Natural killer cell treated with Interleukin-12 subunit alpha and Interleukin-12 subunit beta and Interleukin-15 and Interleukin-18, amount 100 ng/mL, for 72 hours (primary cell): ENCODE results near the gene ZDHHC7. TPM values are rescaled to one million over a fixed set of nuclear protein-coding genes. Genes with fewer than 3 reads are reported as not detected.
"Not testable (repeated sequence)": the region's sequence is repeated elsewhere in the genome, so short reads cannot be mapped to it uniquely, and the experiment has no call there.

ENCODE experiments used
- ATAC-seq, 2 donors: fragments of 150-1000 bp; cut with Tn5 transposase in 1 of 2; sonication (Bioruptor Pico), chemical (Tn5 transposase) in 1 of 2; 2 replicates each; pipeline ENCODE4 v1.10.0; 2021
- DNase-seq: peaks from one replicate; pipeline ENCODE4 v3.0.0; 2022; ENCODE audit warnings: low spot score
- H3K27ac Mint-ChIP-seq, 2 donors: 1 replicate in 1 of 2; 2 replicates in 1 of 2; pipeline ENCODE4 v1.8.0; 2022; ENCODE audit warnings: mixed read lengths in 2 of 2, mild to moderate bottlenecking in 1 of 2, moderate library complexity in 1 of 2
- H3K27me3 Mint-ChIP-seq, 2 donors: 1 replicate in 1 of 2; 2 replicates in 1 of 2; pipeline ENCODE4 v1.8.0; 2022; ENCODE audit warnings: mixed read lengths in 2 of 2
- H3K36me3 Mint-ChIP-seq: one replicate; pipeline ENCODE4 v1.8.0; 2022; ENCODE audit warnings: mixed read lengths
- H3K4me1 Mint-ChIP-seq, 2 donors: 1 replicate in 1 of 2; 2 replicates in 1 of 2; pipeline ENCODE4 v1.8.0; 2022; ENCODE audit warnings: low read depth in 2 of 2, mixed read lengths in 2 of 2, mild to moderate bottlenecking in 1 of 2
- H3K4me3 Mint-ChIP-seq: one replicate; pipeline ENCODE4 v1.8.0; 2022; ENCODE audit warnings: mixed read lengths
- H3K9me3 Mint-ChIP-seq: 2 replicates; pipeline ENCODE4 v1.8.0; 2022; ENCODE audit warnings: mixed read lengths
- total RNA-seq, 2 donors: library from RNA; stranded (reverse); gene quantifications; one replicate each; pipeline ENCODE4 v1.2.3, GENCODE V29; 2022

The ZDHHC7 gene
- total RNA-seq, 2 donors from 2014 or later: 28.5 to 43.9 TPM

DNA sequence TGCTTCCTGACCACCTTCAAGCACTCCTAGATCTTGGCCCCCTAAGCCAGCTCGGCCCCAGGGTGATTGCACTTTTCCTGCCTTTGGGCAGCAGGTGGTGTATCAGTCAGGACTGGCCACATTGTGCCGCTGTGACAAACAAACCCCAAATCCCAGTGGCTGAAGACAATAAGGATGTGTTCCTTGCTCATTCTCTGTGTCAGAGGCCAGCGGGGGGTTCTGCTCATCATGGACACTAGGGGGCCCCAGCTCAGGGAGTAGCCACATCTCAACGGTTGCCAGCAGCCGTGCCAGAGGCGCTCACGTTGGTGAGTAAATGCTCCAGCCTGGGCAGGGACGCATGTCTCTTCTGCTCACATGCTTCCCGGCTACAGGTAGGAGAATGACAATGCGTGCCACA is 60.4 kb downstream of the ZDHHC7 start:
- DNase-seq (no peak), ATAC-seq (peak in 1 of 2 donors; percentile 46)
- no peak overlapping the region for H3K4me3 Mint-ChIP-seq
- H3K9me3 Mint-ChIP-seq: no peaks in the 10 kb centered on the region
- no peaks in the 10 kb centered on the region for H3K36me3 Mint-ChIP-seq
- H3K27ac Mint-ChIP-seq: no peak overlapping the region
- H3K27me3 Mint-ChIP-seq: peaks cover 0 to 5% of the 10 kb centered on the region in 2 donors
- peaks cover 3 to 5% of the 10 kb centered on the region in 2 donors for H3K4me1 Mint-ChIP-seq

DNA sequence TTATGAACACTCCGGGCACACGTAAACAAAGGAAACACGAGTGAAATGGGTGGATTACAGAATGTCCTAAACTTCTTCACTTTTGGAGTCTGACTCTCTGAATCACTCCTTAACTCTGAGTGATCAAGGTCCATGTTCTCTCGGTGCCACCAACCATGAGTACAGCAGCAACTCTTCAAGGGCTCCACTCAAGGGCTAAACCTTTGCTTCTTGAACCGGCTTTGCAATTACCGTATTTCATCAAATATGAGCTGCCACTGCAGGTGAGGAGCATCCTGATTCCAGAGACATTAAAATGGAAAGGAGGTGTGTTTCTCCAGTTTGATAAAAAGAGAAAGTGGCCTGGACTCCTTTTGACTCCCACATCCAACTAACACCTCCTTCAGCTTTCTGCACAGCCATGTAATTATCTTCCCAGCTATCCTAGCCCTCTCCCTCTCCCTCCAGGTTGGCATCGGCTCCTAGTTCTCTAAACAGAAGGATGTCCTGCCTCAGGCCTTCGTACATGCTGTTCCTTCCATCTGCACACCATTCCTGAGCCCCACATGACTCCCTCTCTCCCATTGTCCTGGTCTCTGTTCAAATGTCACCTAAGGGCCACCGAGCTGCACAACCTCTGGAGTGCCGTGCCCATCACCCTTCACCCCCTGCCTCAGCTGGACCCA is 61.4 kb downstream of the ZDHHC7 start:
- no peak overlapping the region for H3K4me3 Mint-ChIP-seq
- DNase-seq (no peak), ATAC-seq (no peak)
- H3K9me3 Mint-ChIP-seq: no peaks in the 10 kb centered on the region
- no peak overlapping the region for H3K27ac Mint-ChIP-seq
- H3K4me1 Mint-ChIP-seq: peaks cover 3 to 5% of the 10 kb centered on the region in 2 donors
- no peaks in the 10 kb centered on the region for H3K36me3 Mint-ChIP-seq
- H3K27me3 Mint-ChIP-seq: peaks cover under 1 to 7% of the 10 kb centered on the region in 2 donors

DNA sequence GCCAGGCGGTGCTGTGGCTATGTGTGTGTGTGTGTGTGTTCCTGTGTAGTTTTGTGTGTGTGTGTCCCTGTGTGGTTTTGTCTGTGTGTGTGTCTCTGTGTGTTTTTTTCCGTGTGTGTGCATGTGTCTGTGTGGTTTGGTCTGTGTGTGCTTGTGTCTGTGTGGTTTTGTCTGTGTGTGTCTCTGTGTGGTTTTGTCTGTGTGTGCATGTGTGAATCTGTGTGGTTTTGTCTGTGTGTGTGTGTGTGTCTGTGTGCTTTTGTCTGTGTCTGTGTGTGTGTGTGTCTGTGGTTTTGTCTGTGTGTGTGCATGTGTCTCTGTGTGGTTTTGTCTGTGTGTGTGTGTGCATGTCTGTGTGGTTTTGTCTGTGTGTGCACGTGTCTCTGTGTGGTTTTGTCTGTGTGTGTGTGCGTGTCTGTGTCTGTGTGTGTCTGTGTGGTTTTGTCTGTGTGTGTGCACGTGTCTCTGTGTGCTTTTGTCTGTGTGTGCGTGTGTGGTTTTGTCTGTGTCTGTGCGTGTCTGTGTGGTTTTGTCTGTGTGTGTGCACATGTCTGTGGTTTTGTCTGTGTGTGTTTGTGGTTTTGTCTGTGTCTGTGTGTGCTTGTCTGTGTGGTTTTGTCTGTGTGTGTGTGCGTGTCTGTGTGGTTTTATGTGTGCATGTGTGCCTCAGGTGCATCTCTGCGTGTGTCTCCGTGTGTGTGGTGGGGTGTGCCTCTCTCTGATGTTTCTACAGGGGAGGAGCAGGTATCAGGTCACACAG is 62.3 kb downstream of the ZDHHC7 start:
- H3K4me3 Mint-ChIP-seq: no peak overlapping the region
- ATAC-seq (no peak), DNase-seq (no peak)
- H3K9me3 Mint-ChIP-seq: no peaks in the 10 kb centered on the region
- H3K36me3 Mint-ChIP-seq: no peaks in the 10 kb centered on the region
- H3K4me1 Mint-ChIP-seq: peaks cover 3 to 5% of the 10 kb centered on the region in 2 donors
- H3K27ac Mint-ChIP-seq: no peak overlapping the region
- H3K27me3 Mint-ChIP-seq: peaks cover 9 to 14% of the 10 kb centered on the region in 2 donors

DNA sequence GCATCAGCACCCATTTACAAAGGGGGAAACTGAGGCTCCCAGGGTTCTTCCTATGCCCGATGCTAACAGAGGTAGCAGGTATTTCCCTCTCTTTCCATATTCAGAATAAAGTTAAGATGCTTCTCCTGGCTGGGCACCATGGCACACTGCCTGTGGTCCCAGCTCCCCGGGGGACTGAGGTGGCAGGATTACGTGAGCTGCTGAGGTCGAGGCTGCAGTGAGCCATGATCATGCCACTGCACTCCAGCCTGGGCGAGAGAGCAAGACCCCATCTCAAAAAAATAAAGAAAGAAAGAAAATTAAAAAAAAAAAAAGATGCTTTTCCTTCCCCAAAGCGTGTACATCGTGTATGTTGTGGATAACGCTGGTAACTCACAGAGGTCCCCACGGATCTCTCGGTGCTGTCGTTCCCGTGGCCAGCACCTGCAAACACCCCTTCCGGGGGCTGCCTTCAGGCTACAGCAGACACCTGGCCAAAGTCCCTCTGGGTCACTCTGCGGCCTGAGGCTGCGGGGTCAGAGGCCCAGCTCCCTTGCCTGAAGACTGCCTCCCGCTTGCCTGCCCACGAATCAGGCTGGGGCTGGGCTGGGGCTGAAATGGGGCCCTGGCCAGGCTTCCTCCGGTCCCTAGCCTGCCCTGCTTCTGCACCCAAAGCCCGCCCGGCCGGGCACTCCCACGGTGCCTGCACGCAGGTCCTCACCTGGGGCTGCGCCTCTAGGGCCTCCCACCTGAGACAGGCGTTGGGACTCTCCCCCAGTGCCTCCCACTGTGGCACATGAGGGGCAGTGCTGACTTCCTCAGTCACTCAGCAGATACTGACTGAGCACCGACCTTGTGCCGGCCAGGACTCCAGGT is 63.1 kb downstream of the ZDHHC7 start:
- Mint-ChIP-seq H3K27me3 (peaks cover 12% of the 10 kb centered on the region in 2 donors), H3K36me3 (no peaks in the 10 kb centered on the region), H3K4me3 (no peak overlapping the region), H3K4me1 (peaks cover 3 to 5% of the 10 kb centered on the region in 2 donors), H3K27ac (no peak overlapping the region), H3K9me3 (no peaks in the 10 kb centered on the region)
- DNase-seq (no peak), ATAC-seq (peak in 1 of 2 donors; percentile 38)

DNA sequence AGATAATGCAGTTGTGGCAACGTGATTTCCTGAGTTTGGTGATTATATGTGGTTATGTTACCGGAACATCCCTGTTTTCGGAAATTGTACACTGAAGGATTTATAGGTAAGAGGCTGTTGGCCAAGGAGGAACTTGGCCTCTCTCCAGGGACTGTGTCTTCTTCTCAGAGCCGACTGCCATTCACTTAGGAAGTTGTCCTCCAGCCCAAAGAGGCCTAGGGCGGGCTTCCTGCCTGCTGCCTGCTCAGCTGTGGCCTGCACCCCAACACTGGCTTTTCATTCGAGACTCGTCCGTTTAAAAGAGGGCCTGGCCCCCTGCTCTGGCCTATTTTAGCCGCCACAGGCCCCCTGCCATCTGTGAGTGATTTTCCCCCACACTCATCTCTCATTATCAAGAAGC is 64.3 kb downstream of the ZDHHC7 start:
- ATAC-seq: no peak
- H3K9me3 Mint-ChIP-seq: no peaks in the 10 kb centered on the region
- no peak overlapping the region for H3K4me3 Mint-ChIP-seq
- DNase-seq: no peak
- no peaks in the 10 kb centered on the region for H3K36me3 Mint-ChIP-seq
- no peak overlapping the region for H3K27ac Mint-ChIP-seq
- peaks cover 15 to 22% of the 10 kb centered on the region in 2 donors for H3K27me3 Mint-ChIP-seq
- peaks cover under 1 to 3% of the 10 kb centered on the region in 2 donors for H3K4me1 Mint-ChIP-seq

GRCh38 chr16:84943620-84944019 is 67.7 kb downstream of the ZDHHC7 start:
- DNase-seq (no peak), ATAC-seq (no peak)
- Mint-ChIP-seq H3K9me3 (no peaks in the 10 kb centered on the region), H3K36me3 (no peaks in the 10 kb centered on the region), H3K4me3 (no peak overlapping the region), H3K4me1 (no peaks in the 10 kb centered on the region), H3K27ac (no peak overlapping the region), H3K27me3 (peaks cover 15 to 27% of the 10 kb centered on the region in 2 donors)

- H3K4me1 Mint-ChIP-seq: no peaks in the 10 kb centered on the region
- no peak for ATAC-seq
- H3K36me3 Mint-ChIP-seq: no peaks in the 10 kb centered on the region
- peaks cover 15 to 27% of the 10 kb centered on the region in 2 donors for H3K27me3 Mint-ChIP-seq
- H3K9me3 Mint-ChIP-seq: no peaks in the 10 kb centered on the region
- no peak overlapping the region for H3K4me3 Mint-ChIP-seq
- no peak overlapping the region for H3K27ac Mint-ChIP-seq
- no peak for DNase-seq
Observed at GRCh38 chr16:84942786-84943185, 68.5 kb downstream of the ZDHHC7 start.

DNA sequence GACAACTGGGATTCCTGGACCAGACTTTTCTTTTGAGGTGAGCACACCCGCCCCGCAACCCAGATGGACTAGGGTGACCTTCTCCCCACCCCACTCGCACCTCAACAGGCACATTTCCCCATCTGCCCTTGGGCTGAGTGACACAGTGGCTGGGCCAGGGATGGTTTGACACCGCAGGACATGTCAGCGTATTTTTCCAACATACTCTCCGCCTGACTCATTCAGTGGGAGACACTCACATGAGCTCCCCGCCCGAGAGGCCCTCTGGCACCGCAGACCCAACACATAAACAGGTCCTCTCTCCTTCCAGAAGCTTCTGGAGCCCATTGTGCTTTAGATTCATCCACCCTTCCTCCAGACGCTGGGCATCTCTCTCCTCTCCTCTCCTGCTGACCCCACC is 69.4 kb downstream of the ZDHHC7 start:
- DNase-seq (no peak), ATAC-seq (no peak)
- no peaks in the 10 kb centered on the region for H3K4me1 Mint-ChIP-seq
- no peaks in the 10 kb centered on the region for H3K36me3 Mint-ChIP-seq
- no peak overlapping the region for H3K4me3 Mint-ChIP-seq
- H3K27me3 Mint-ChIP-seq: peaks cover 18 to 27% of the 10 kb centered on the region in 2 donors
- no peak overlapping the region for H3K27ac Mint-ChIP-seq
- H3K9me3 Mint-ChIP-seq: no peaks in the 10 kb centered on the region

GRCh38 chr16:84940670-84941551 is 70.4 kb downstream of the ZDHHC7 start:
- no peaks in the 10 kb centered on the region for H3K9me3 Mint-ChIP-seq
- DNase-seq (no peak), ATAC-seq (peak in 1 of 2 donors; percentile 46)
- H3K36me3 Mint-ChIP-seq: no peaks in the 10 kb centered on the region
- H3K4me3 Mint-ChIP-seq: no peak overlapping the region
- H3K27me3 Mint-ChIP-seq: peaks cover 18 to 27% of the 10 kb centered on the region in 2 donors
- no peaks in the 10 kb centered on the region for H3K4me1 Mint-ChIP-seq
- H3K27ac Mint-ChIP-seq: no peak overlapping the region

DNA sequence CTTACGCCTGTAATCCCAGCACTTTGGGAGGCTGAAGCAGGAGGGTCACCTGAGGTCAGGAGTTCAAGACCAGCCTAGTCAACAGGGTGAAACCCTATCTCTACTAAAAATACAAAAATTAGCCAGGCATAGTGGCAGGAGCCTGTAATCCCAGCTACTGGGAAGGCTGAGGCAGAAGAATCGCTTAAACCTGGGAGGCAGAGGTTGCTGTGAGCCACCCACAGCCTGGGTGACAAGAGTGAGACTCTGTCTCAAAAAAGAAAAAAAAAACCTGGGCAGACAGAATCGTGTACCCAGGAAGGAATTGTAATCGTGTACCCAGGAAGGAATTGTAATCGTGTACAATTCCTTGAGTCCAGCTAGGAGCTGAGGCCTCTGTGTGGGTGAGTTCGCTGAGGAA is 72.7 kb downstream of the ZDHHC7 start:
- not testable (repeated sequence) for ATAC-seq, H3K9me3 Mint-ChIP-seq, H3K36me3 Mint-ChIP-seq, DNase-seq, H3K27ac Mint-ChIP-seq, H3K4me3 Mint-ChIP-seq, H3K4me1 Mint-ChIP-seq
- peaks cover 8 to 15% of the 10 kb centered on the region in 2 donors for H3K27me3 Mint-ChIP-seq

DNA sequence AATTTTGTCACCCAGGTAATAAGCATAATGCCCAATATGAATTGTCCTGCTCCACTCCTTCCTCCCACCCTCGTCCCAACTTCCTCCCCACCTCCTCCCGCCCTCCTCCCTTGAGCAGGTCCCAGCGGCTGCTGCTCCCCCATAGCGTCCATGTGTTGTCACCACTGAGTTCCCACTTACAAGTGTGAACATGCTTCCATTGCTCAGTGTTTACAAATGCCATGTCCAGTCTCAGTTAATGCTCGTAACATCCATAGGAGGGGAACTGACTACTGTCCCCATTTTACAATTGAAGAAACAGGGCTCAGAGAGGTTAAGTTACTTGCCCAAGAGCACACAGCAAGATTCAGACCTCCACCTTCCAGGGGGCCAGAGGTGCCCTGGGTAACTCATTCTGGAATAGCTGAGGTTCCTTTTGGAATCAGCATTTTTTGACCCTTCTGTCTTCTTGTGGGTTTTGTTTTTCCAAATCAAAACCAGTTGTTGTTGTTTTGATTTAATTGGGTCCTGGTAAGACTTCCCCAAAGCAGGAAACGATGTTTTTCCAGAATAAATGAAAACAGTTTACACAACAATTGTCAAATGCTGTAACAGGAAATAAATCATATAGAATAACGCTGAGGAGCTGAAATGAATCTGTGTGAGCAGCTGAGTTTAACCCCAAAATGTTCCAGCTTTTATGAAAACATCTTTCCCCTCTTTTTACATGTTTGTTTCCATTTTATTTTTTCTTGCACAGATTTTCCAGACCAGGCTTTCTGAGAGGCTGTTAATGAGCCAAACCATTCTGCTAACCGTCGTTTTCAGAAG is 73.9 kb downstream of the ZDHHC7 start:
- Mint-ChIP-seq H3K9me3 (no peaks in the 10 kb centered on the region), H3K27me3 (peaks cover 8 to 9% of the 10 kb centered on the region in 2 donors), H3K27ac (no peak overlapping the region), H3K36me3 (no peaks in the 10 kb centered on the region), H3K4me1 (no peaks in the 10 kb centered on the region), H3K4me3 (no peak overlapping the region)
- DNase-seq: no peak
- no peak for ATAC-seq

DNA sequence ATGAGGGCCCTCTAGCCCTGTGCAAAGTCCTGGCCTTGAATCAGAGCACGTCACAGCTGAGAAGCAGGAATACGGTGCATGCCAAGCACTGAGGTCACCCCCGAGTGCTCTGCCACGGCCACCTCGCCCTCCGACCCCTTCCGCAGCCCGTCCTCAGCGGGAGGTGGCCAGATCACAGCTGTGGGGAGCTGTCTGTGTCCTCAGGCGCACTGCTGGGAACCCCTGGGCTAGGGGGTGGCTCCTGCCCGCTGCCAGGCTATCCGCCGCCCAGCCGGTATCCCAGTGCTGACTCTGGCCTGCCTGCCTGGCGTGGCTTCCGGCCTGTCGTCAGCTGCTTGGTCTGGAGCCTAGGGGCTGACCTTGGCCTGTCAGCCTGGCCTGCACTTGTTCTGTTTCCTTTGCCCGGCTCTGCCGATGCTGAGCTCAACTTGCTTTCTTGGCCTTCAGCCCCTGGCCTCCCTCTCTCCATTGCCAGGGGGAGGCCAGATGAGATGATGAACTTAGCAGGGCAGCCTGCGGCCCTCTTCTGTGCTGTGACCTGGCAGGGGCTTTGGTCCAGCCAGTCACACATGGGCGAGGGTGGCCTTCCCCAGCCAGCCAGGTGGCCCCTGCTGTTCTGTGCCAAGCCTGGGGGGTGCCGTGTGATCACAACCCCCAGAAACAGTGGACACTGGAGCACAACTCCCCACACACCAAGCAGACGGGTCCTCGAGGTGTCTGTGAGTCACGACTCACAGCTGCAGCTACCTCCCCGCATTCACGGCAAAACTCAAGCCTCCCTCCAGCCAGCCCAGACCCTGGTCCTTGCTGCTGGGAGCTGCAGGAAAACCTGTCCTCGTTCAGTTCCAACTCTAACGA is 77.3 kb downstream of the ZDHHC7 start:
- ATAC-seq (no peak), DNase-seq (no peak)
- no peak overlapping the region for H3K4me3 Mint-ChIP-seq
- H3K9me3 Mint-ChIP-seq: no peaks in the 10 kb centered on the region
- peaks cover 0 to 2% of the 10 kb centered on the region in 2 donors for H3K27me3 Mint-ChIP-seq
- no peak overlapping the region for H3K27ac Mint-ChIP-seq
- H3K36me3 Mint-ChIP-seq: no peaks in the 10 kb centered on the region
- H3K4me1 Mint-ChIP-seq: peaks cover 0 to 6% of the 10 kb centered on the region in 2 donors
